K562 (cell line): ENCODE measurements around the gene CREB3L1. TPM values are rescaled to one million over a fixed set of nuclear protein-coding genes. Genes with fewer than 3 reads are reported as not detected.
A peak's percentile ranks its signal among the peaks of the same experiment; 100 is the strongest.

Experiments
- ARNT ChIP-seq, 2 experiments: fragments of 450-650 bp; IDR thresholded peaks; 2 replicates each; pipeline ENCODE4 v1.6.1; 2016; ENCODE audit warnings: mild to moderate bottlenecking in 1 of 2
- CHD4 ChIP-seq: fragments of 200-600 bp; sonication (generic); IDR thresholded peaks from 3 replicates; pipeline ENCODE4 v1.6.1; 2012; ENCODE audit warnings: low read depth, mild to moderate bottlenecking, mixed read lengths, low read length, inconsistent platforms; ENCODE audit not compliant: insufficient read depth, insufficient replicate concordance, poor library complexity, severe bottlenecking
- CREB3 ChIP-seq: fragments of 450-650 bp; conservative IDR thresholded peaks from 2 replicates; pipeline ENCODE4 v1.6.1; 2016; ENCODE audit warnings: missing genetic modification characterization, low read depth, mild to moderate bottlenecking, missing compliant biosample characterization, moderate library complexity
- FOSL1 ChIP-seq: fragments of 200-800 bp; sonication (Bioruptor generic); conservative IDR thresholded peaks from 2 replicates; pipeline ENCODE4 v1.6.1; 2016; ENCODE audit warnings: missing genetic modification characterization, missing compliant biosample characterization
- MLLT1 ChIP-seq, 2 experiments: fragments of 450-650 bp; IDR thresholded peaks; 2 replicates each; pipeline ENCODE4 v1.6.1; 2016
- PHTF2 ChIP-seq: fragments of 250-450 bp; sonication (Bioruptor Pico); IDR thresholded peaks from 2 replicates; pipeline ENCODE4 v1.5.0; 2021; ENCODE audit warnings: mild to moderate bottlenecking
- POLR2AphosphoS2 ChIP-seq: IDR thresholded peaks from 2 replicates; pipeline ENCODE4 v1.6.1; 2012; ENCODE audit warnings: low read length, improper control_type of control experiment
- TCF15 ChIP-seq: fragments of 250-450 bp; sonication (Bioruptor Pico); IDR thresholded peaks from 2 replicates; pipeline ENCODE4 v1.8.0; 2022; ENCODE audit warnings: moderate library complexity, mild to moderate bottlenecking, inconsistent platforms
- TEAD1 ChIP-seq, 2 experiments: fragments of 450-650 bp in 1 of 2; sonication (generic) in 1 of 2; formaldehyde crosslinking; IDR thresholded peaks; 2 replicates each; pipeline versions ENCODE4 v1.4.0 to v1.8.0; 2020 to 2022; ENCODE audit warnings: mild to moderate bottlenecking in 2 of 2, missing genetic modification reagents in 1 of 2
- ZNF146 ChIP-seq: IDR thresholded peaks from one replicate; pipeline ENCODE4 v1.6.1; 2018; ENCODE audit warnings: missing compliant biosample characterization; ENCODE audit not compliant: unreplicated experiment
- ZNF639 ChIP-seq, 2 experiments: fragments of 200-800 bp in 1 of 2; sonication (Bioruptor generic) in 1 of 2; sonication (generic) in 1 of 2; formaldehyde crosslinking in 1 of 2; IDR thresholded peaks in 1 of 2; conservative IDR thresholded peaks in 1 of 2; 2 replicates each; pipeline versions ENCODE4 v1.5.0 to v1.6.1; 2016 to 2020; ENCODE audit warnings: missing compliant biosample characterization in 1 of 2, missing genetic modification characterization in 1 of 2, missing genetic modification reagents in 1 of 2
- polyA plus RNA-seq, 8 experiments: library from polyadenylated mRNA; depleted of rRNA in 4 of 8; stranded (reverse) in 5 of 8; unstranded in 3 of 8; fragments of >200 nt; fragmentation: Nextera tagmentation in 2 of 8; fragmentation: Illumina TruSeq in 1 of 8; extraction: Ambion mirVana in 2 of 8; extraction: Trizol in 1 of 8; gene quantifications; 2 replicates each; pipeline versions ENCODE4 v1.2.1 to v1.2.3, GENCODE V29; 2011 to 2014; ENCODE audit warnings: inconsistent platforms in 1 of 8, missing spikeins in 1 of 8
- total RNA-seq, 7 experiments: library from RNA; depleted of rRNA in 6 of 7; stranded (reverse); fragments of >200 nt in 6 of 7; fragmentation: Illumina TruSeq in 2 of 7; extraction: Trizol in 2 of 7; gene quantifications; 2 replicates each; pipeline versions ENCODE4 v1.2.1 to v1.2.3, GENCODE V29; 2011 to 2021; ENCODE audit warnings: low replicate concordance in 1 of 7

Gene CREB3L1
- total and polyA plus RNA-seq, 9 of the 15 experiments (the other 6 are each of a cell fraction or from before 2014, with no cell fraction given) = 1.2 to 27.6 (median 3.7) TPM

GRCh38 chr11:46249103-46249937 is 28.1 kb upstream of the CREB3L1 start (continued):
- TF ChIP-seq CREB3 (tag) (0 out of 2 replicates have a peak, but pooled peaks have one; percentile 33), MLLT1 (IDR thresholded peaks at IDR 0.05) (peak in 1 of 2 experiments; percentile 41; a peak in 1 of 4 replicates), TCF15 (CRISPR knock-in tag) (no peak), TEAD1 (CRISPR knock-in tag; IDR thresholded peaks at IDR 0.05) (no peak), CHD4 (no peak), ZNF639 (CRISPR knock-in tag; conservative IDR thresholded peaks at IDR 0.05 in 1 of 2, IDR thresholded peaks at IDR 0.05 in 1 of 2) (0 out of 4 replicates have a peak, but pooled peaks of 1 of the 2 experiments have one; percentile 32), FOSL1 (tag) (peak; percentile 35; the same call in 1 of the 2 replicates), ZNF146 (CRISPR knock-in tag) (no peak), PHTF2 (CRISPR knock-in tag) (no peak), ARNT (IDR thresholded peaks at IDR 0.05) (0 out of 4 replicates have a peak, but pooled peaks of 1 of the 2 experiments have one; percentile 23), POLR2AphosphoS2 (no peak)
